Activated naive CD8-positive, alpha-beta T cell treated with anti-CD3 and anti-CD28 coated beads, Interleukin-2, amount 50 U/mL, for 24 hours (primary cell): Measurements from ENCODE around the gene ZNF462.
A peak's percentile ranks its signal among the peaks of the same experiment; 100 is the strongest.
"Not testable (repeated sequence)": the region's sequence is repeated elsewhere in the genome, so short reads cannot be mapped to it uniquely, and the experiment has no call there.

Experiments used
- ATAC-seq: fragments of 150-1000 bp; cut with Tn5 transposase; one replicate; pipeline ENCODE4 v1.10.0; 2021
- DNase-seq: peaks from one replicate; pipeline ENCODE4 v3.0.0; 2021
- H3K27ac Mint-ChIP-seq: one replicate; pipeline ENCODE4 v1.8.0; 2021; ENCODE audit warnings: mild to moderate bottlenecking, mixed read lengths
- H3K27me3 Mint-ChIP-seq: one replicate; pipeline ENCODE4 v1.8.0; 2021; ENCODE audit warnings: mixed read lengths
- H3K36me3 Mint-ChIP-seq: one replicate; pipeline ENCODE4 v1.8.0; 2021; ENCODE audit warnings: low read depth, mixed read lengths
- H3K4me1 Mint-ChIP-seq: one replicate; pipeline ENCODE4 v1.8.0; 2021; ENCODE audit warnings: mixed read lengths
- H3K4me3 Mint-ChIP-seq: one replicate; pipeline ENCODE4 v1.8.0; 2021; ENCODE audit warnings: mild to moderate bottlenecking, moderate library complexity, mixed read lengths
- H3K9me3 Mint-ChIP-seq: one replicate; pipeline ENCODE4 v1.8.0; 2021; ENCODE audit warnings: mixed read lengths

ZNF462 gene

GRCh38 chr9:106851640-106852039 lies 11.3 kb upstream of the ZNF462 start:
- ATAC-seq, H3K36me3 Mint-ChIP-seq: not testable (repeated sequence)

GRCh38 chr9:106857811-106858470 lies 5.0 kb upstream of the ZNF462 start:
- DNase-seq, result no peak
- ATAC-seq, result no peak
- no peak overlapping the region for H3K4me3 Mint-ChIP-seq
- H3K9me3 Mint-ChIP-seq, result no peaks in the 10 kb centered on the region
- peaks cover 49% of the 10 kb centered on the region for H3K27me3 Mint-ChIP-seq
- H3K27ac Mint-ChIP-seq, result no peak overlapping the region
- peaks cover 21% of the 10 kb centered on the region for H3K4me1 Mint-ChIP-seq
- no peaks in the 10 kb centered on the region for H3K36me3 Mint-ChIP-seq

More at GRCh38 chr9:106851640-106852039, 11.3 kb upstream of the ZNF462 start:
- H3K27ac Mint-ChIP-seq, DNase-seq, H3K4me3 Mint-ChIP-seq, H3K9me3 Mint-ChIP-seq, H3K4me1 Mint-ChIP-seq, H3K27me3 Mint-ChIP-seq: not testable (repeated sequence)

- Mint-ChIP-seq H3K36me3 (no peaks in the 10 kb centered on the region), H3K4me3 (peak overlapping the region; percentile 17), H3K27ac (no peak overlapping the region), H3K27me3 (peaks cover 68% of the 10 kb centered on the region), H3K9me3 (no peaks in the 10 kb centered on the region), H3K4me1 (peaks cover 27% of the 10 kb centered on the region)
- ATAC-seq (no peak), DNase-seq (no peak)
Observed at GRCh38 chr9:106859957-106860720, 2.8 kb upstream of the ZNF462 start.

- no peak overlapping the region for H3K27ac Mint-ChIP-seq
- H3K36me3 Mint-ChIP-seq, result no peaks in the 10 kb centered on the region
- H3K9me3 Mint-ChIP-seq, result no peaks in the 10 kb centered on the region
- DNase-seq (no peak), ATAC-seq (no peak)
- H3K27me3 Mint-ChIP-seq, result peaks cover 76% of the 10 kb centered on the region
- peaks cover 27% of the 10 kb centered on the region for H3K4me1 Mint-ChIP-seq
- H3K4me3 Mint-ChIP-seq, result peak overlapping the region; percentile 17
Observed at GRCh38 chr9:106860721-106861639, 2.0 kb upstream of the ZNF462 start.

GRCh38 chr9:106861640-106862109 lies 1.3 kb upstream of the ZNF462 start:
- Mint-ChIP-seq H3K27ac (no peak overlapping the region), H3K4me3 (peak overlapping the region; percentile 11), H3K4me1 (peaks cover 27% of the 10 kb centered on the region), H3K9me3 (no peaks in the 10 kb centered on the region), H3K36me3 (no peaks in the 10 kb centered on the region), H3K27me3 (peaks cover 76% of the 10 kb centered on the region)
- ATAC-seq (no peak), DNase-seq (no peak)

GRCh38 chr9:106862110-106862820 lies 701 bp upstream of the ZNF462 start:
- H3K4me1 Mint-ChIP-seq, result peaks cover 27% of the 10 kb centered on the region
- ATAC-seq (no peak), DNase-seq (peak; percentile 3)
- no peaks in the 10 kb centered on the region for H3K36me3 Mint-ChIP-seq
- H3K9me3 Mint-ChIP-seq, result no peaks in the 10 kb centered on the region
- H3K4me3 Mint-ChIP-seq, result peak overlapping the region; percentile 75
- H3K27me3 Mint-ChIP-seq, result peaks cover 75% of the 10 kb centered on the region
- H3K27ac Mint-ChIP-seq, result no peak overlapping the region

GRCh38 chr9:106864373-106865143 lies 1.6 kb downstream of the ZNF462 start:
- H3K4me3 Mint-ChIP-seq, result peak overlapping the region; percentile 75

GRCh38 chr9:106866243-106866642 lies 3.3 kb downstream of the ZNF462 start:
- peaks cover 13% of the 10 kb centered on the region for H3K4me1 Mint-ChIP-seq
- H3K9me3 Mint-ChIP-seq, result no peaks in the 10 kb centered on the region
- peaks cover 47% of the 10 kb centered on the region for H3K27me3 Mint-ChIP-seq
- H3K4me3 Mint-ChIP-seq, result no peak overlapping the region
- H3K27ac Mint-ChIP-seq, result no peak overlapping the region
- H3K36me3 Mint-ChIP-seq, result no peaks in the 10 kb centered on the region
- no peak for DNase-seq
- ATAC-seq, result no peak

More at GRCh38 chr9:106864373-106865143, 1.6 kb downstream of the ZNF462 start:
- Mint-ChIP-seq H3K4me1 (peaks cover 25% of the 10 kb centered on the region), H3K9me3 (no peaks in the 10 kb centered on the region), H3K36me3 (no peaks in the 10 kb centered on the region), H3K27ac (no peak overlapping the region), H3K27me3 (peaks cover 63% of the 10 kb centered on the region)
- DNase-seq (no peak), ATAC-seq (no peak)

- Mint-ChIP-seq H3K36me3 (no peaks in the 10 kb centered on the region), H3K9me3 (no peaks in the 10 kb centered on the region), H3K27me3 (peaks cover 38% of the 10 kb centered on the region), H3K4me1 (peaks cover 9% of the 10 kb centered on the region), H3K27ac (no peak overlapping the region), H3K4me3 (no peak overlapping the region)
- DNase-seq, result no peak
- no peak for ATAC-seq
Observed at GRCh38 chr9:106867286-106867685, 4.3 kb downstream of the ZNF462 start.

- H3K27ac Mint-ChIP-seq, result no peak overlapping the region
- H3K4me1 Mint-ChIP-seq, result peaks cover 4% of the 10 kb centered on the region
- DNase-seq, result no peak
- H3K9me3 Mint-ChIP-seq, result no peaks in the 10 kb centered on the region
- no peak for ATAC-seq
- no peak overlapping the region for H3K4me3 Mint-ChIP-seq
- H3K27me3 Mint-ChIP-seq, result peaks cover 30% of the 10 kb centered on the region
- no peaks in the 10 kb centered on the region for H3K36me3 Mint-ChIP-seq
Observed at GRCh38 chr9:106868087-106868486, 5.1 kb downstream of the ZNF462 start.

GRCh38 chr9:106868565-106868964 lies 5.6 kb downstream of the ZNF462 start:
- no peak for DNase-seq
- H3K27ac Mint-ChIP-seq, result no peak overlapping the region
- no peaks in the 10 kb centered on the region for H3K36me3 Mint-ChIP-seq
- H3K27me3 Mint-ChIP-seq, result peaks cover 25% of the 10 kb centered on the region
- H3K9me3 Mint-ChIP-seq, result no peaks in the 10 kb centered on the region
- no peak overlapping the region for H3K4me3 Mint-ChIP-seq
- H3K4me1 Mint-ChIP-seq, result peaks cover 3% of the 10 kb centered on the region
- ATAC-seq, result no peak

- Mint-ChIP-seq H3K36me3 (no peaks in the 10 kb centered on the region), H3K4me1 (peaks cover 2% of the 10 kb centered on the region), H3K27ac (no peak overlapping the region), H3K4me3 (no peak overlapping the region), H3K9me3 (no peaks in the 10 kb centered on the region), H3K27me3 (peaks cover 20% of the 10 kb centered on the region)
- no peak for DNase-seq
- no peak for ATAC-seq
Observed at GRCh38 chr9:106869028-106869427, 6.1 kb downstream of the ZNF462 start.

- no peaks in the 10 kb centered on the region for H3K9me3 Mint-ChIP-seq
- peaks cover 17% of the 10 kb centered on the region for H3K27me3 Mint-ChIP-seq
- H3K4me3 Mint-ChIP-seq, result no peak overlapping the region
- DNase-seq (no peak), ATAC-seq (no peak)
- H3K4me1 Mint-ChIP-seq, result peaks cover 2% of the 10 kb centered on the region
- H3K27ac Mint-ChIP-seq, result no peak overlapping the region
- H3K36me3 Mint-ChIP-seq, result no peaks in the 10 kb centered on the region
Observed at GRCh38 chr9:106869458-106869857, 6.5 kb downstream of the ZNF462 start.
